Measurements from ENCODE around the gene PTPRCAP.
A peak's percentile ranks its signal among the peaks of the same experiment; 100 is the strongest.

PTPRCAP gene

DNA sequence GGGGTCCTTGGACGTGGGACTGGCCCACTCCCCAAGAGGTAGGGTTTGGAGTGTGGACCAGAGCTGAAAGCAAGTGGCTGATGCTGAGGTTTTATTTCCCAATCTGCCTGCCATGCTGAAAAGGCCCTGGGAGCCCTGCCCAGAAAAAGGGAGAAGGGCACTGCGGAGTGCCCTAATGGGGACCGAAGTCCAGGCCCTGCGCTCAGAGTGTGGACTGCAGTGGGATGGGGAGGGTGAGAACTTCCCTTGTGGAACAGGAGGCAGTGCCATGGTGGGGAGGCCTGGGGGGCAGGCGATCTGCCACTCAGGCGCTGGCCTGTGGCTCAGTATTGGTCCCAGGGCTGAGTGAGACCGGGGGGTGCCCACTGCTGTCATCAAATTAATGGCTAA, 10.7 kb upstream of the PTPRCAP start:
- TF ChIP-seq, protein P1, sequence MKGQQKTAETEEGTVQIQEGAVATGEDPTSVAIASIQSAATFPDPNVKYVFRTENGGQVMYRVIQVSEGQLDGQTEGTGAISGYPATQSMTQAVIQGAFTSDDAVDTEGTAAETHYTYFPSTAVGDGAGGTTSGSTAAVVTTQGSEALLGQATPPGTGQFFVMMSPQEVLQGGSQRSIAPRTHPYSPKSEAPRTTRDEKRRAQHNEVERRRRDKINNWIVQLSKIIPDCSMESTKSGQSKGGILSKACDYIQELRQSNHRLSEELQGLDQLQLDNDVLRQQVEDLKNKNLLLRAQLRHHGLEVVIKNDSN (IDR thresholded peaks at IDR 0.05) = no peak
- no peak for TF ChIP-seq ZBTB7A (IDR thresholded peaks at IDR 0.05; ENCODE audit: low read depth)
- no peak for TF ChIP-seq TAF1 (IDR thresholded peaks at IDR 0.05; ENCODE audit: low read depth)
- no peak for TF ChIP-seq TCF12 (IDR thresholded peaks at IDR 0.05; ENCODE audit: low read depth)
- TF ChIP-seq CREB1 (IDR thresholded peaks at IDR 0.05; ENCODE audit: low read depth) = no peak
- no peak for TF ChIP-seq TEAD4 (IDR thresholded peaks at IDR 0.05)

DNA sequence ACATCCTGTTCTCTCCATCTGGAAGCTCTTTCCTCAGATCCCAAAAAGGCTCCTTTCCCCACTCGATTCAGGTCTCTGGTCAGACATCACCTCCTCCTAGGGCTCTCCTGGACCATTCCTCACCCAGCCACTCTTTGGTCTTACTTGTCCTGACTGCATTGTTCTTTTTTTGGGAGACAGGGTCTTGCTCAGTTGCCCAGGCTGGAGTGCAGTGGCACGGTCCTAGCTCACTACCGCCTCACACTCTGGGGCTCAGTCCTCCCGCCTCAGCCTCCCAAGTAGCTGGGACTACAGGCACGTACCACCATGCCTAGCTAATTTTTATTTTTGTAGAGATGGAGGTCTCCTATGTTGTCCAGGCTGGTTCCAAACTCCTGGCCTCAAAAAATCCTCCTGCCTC, 8.0 kb upstream of the PTPRCAP start:
- TF ChIP-seq CREB1 (IDR thresholded peaks at IDR 0.05; ENCODE audit: low read depth) (no peak), EGR1 (IDR thresholded peaks at IDR 0.05) (no peak), TAF1 (IDR thresholded peaks at IDR 0.05; ENCODE audit: low read depth) (no peak), CEBPB (IDR thresholded peaks at IDR 0.05) (no peak), YY1 (IDR thresholded peaks at IDR 0.05; ENCODE audit: low read depth) (no peak), NFIC (IDR thresholded peaks at IDR 0.05) (no peak), TEAD4 (IDR thresholded peaks at IDR 0.05) (no peak), TCF12 (IDR thresholded peaks at IDR 0.05; ENCODE audit: low read depth) (no peak), RAD21 (IDR thresholded peaks at IDR 0.05; ENCODE audit: low read depth) (no peak)
- TF ChIP-seq, protein P2, sequence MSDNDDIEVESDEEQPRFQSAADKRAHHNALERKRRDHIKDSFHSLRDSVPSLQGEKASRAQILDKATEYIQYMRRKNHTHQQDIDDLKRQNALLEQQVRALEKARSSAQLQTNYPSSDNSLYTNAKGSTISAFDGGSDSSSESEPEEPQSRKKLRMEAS (IDR thresholded peaks at IDR 0.05) = no peak

DNA sequence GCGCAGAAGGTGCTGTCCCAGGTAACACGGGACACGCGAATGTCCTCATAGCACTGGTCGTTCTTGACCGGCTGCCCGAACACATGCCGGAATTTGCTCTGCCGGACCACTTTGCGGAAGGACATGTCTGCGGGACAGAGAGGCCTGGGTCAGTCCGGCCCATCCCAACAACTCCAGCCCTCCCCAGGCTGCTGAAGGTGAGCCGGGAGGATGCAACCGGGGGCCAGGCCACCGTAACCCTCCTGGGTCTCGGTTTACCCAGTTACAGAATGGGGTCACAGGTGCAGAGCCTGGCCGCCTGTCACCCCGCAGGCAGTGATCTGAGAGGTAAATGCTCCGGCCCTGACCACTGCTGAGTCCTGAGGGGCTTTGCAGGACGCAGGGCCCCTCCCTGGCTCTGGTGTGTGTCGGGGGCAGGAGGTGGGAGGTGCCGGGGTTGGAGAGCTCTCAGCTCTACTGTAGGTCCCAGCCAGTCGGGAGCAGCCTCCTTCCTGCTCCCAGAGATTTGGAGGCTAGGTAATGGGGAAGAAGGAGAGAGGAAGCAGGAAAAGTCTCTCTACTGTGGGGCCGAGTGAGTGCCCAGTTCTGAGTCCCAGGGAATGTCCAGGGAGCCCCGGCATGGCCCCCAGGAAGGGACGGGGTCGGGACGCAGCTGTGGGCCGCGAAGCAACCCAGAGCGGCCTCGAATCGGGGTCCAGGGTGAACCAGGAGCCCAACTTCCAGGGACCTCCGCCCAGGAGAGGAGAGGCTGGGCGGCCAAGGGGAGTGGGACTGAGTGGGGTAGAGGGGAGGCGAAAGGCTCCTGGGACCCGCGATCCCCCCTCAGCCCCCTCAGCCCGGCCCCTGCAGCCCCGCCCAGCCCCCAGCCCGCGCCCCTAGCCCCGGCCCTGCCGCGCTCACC, 5.3 kb upstream of the PTPRCAP start:
- TF ChIP-seq, protein P3, sequence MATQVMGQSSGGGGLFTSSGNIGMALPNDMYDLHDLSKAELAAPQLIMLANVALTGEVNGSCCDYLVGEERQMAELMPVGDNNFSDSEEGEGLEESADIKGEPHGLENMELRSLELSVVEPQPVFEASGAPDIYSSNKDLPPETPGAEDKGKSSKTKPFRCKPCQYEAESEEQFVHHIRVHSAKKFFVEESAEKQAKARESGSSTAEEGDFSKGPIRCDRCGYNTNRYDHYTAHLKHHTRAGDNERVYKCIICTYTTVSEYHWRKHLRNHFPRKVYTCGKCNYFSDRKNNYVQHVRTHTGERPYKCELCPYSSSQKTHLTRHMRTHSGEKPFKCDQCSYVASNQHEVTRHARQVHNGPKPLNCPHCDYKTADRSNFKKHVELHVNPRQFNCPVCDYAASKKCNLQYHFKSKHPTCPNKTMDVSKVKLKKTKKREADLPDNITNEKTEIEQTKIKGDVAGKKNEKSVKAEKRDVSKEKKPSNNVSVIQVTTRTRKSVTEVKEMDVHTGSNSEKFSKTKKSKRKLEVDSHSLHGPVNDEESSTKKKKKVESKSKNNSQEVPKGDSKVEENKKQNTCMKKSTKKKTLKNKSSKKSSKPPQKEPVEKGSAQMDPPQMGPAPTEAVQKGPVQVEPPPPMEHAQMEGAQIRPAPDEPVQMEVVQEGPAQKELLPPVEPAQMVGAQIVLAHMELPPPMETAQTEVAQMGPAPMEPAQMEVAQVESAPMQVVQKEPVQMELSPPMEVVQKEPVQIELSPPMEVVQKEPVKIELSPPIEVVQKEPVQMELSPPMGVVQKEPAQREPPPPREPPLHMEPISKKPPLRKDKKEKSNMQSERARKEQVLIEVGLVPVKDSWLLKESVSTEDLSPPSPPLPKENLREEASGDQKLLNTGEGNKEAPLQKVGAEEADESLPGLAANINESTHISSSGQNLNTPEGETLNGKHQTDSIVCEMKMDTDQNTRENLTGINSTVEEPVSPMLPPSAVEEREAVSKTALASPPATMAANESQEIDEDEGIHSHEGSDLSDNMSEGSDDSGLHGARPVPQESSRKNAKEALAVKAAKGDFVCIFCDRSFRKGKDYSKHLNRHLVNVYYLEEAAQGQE (IDR thresholded peaks at IDR 0.05; ENCODE audit: low read depth) = no peak
- peak; percentile 7; the same call in 1 of the 2 replicates for TF ChIP-seq TAF1 (IDR thresholded peaks at IDR 0.05; ENCODE audit: low read depth)

DNA sequence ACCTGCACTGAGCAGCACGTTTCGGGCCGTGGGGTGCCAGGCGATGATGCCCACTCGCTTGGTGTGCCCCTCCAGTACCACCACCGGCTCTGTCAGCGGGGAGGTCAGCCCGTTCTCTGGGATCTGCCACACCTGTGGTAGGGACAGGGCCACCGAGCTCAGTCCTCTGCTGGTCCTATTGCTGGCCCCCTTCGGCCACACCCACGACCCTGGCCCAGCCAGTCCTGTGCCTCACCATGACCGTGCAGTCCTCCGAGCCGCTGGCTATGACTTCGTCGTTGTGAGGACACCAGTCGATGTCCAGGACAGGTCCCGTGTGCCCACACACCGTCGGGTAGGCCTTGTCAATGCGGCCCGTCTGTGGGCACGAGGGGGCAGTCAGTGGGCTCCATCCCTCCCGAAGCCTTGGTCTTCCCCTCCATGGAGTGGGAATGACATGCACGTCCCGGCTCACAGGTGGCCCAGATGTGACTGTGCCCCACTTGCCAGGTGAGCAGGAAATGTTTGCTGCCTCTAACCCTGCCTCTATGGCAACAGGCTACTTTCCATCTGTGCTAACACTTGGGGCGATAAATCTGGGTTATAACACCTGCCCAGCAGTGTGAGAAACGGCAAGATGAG, 4.4 kb upstream of the PTPRCAP start:
- TF ChIP-seq ZBTB7A (IDR thresholded peaks at IDR 0.05; ENCODE audit: low read depth) = no peak
- no peak for TF ChIP-seq TCF12 (IDR thresholded peaks at IDR 0.05; ENCODE audit: low read depth)
- TF ChIP-seq YY1 (IDR thresholded peaks at IDR 0.05; ENCODE audit: low read depth) = no peak
- TF ChIP-seq, protein P3 (IDR thresholded peaks at IDR 0.05; ENCODE audit: low read depth) = no peak
- no peak for TF ChIP-seq CEBPB (IDR thresholded peaks at IDR 0.05)
- no peak for TF ChIP-seq TAF1 (IDR thresholded peaks at IDR 0.05; ENCODE audit: low read depth)
- TF ChIP-seq TEAD4 (IDR thresholded peaks at IDR 0.05) = no peak

DNA sequence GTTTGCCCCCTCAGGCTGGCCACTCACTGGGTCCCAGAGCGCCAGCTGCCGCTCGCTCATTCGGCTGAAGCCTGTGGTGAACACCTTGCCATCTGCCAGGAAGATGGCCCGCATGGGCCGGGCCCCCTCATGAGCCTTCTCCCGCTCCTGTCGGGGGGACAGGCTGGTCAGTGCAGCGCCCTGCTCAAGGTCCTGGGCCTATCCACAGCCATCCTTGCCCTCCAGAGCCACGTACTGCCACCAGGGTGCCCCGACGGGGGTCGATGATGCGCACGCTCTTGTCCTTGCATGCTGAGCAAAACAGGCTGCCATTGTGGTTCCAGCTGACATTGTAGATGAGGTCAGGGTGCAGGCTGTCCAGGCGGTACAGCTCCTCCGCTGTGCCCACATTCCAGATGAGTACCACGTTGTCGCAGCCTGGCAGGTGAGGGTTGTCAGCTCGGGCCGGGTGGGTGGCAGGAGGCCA, 3.6 kb upstream of the PTPRCAP start:
- TF ChIP-seq EP300 (IDR thresholded peaks at IDR 0.05; ENCODE audit: borderline replicate concordance) = no peak
- TF ChIP-seq FOXM1 (IDR thresholded peaks at IDR 0.05; ENCODE audit: borderline replicate concordance, low read depth) = no peak
- TF ChIP-seq CREB1 (IDR thresholded peaks at IDR 0.05; ENCODE audit: low read depth) = no peak
- TF ChIP-seq, protein P1 (IDR thresholded peaks at IDR 0.05) = no peak
- no peak for TF ChIP-seq YY1 (IDR thresholded peaks at IDR 0.05; ENCODE audit: low read depth)
- TF ChIP-seq TCF12 (IDR thresholded peaks at IDR 0.05; ENCODE audit: low read depth) = no peak
- TF ChIP-seq EGR1 (IDR thresholded peaks at IDR 0.05) = no peak
- TF ChIP-seq ZBTB7A (IDR thresholded peaks at IDR 0.05; ENCODE audit: low read depth) = no peak
- TF ChIP-seq, protein P2 (IDR thresholded peaks at IDR 0.05) = no peak
- no peak for TF ChIP-seq TEAD4 (IDR thresholded peaks at IDR 0.05)
- TF ChIP-seq, protein P3 (IDR thresholded peaks at IDR 0.05; ENCODE audit: low read depth) = no peak
- TF ChIP-seq NFIC (IDR thresholded peaks at IDR 0.05) = no peak
- no peak for TF ChIP-seq TAF1 (IDR thresholded peaks at IDR 0.05; ENCODE audit: low read depth)
- no peak for TF ChIP-seq CEBPB (IDR thresholded peaks at IDR 0.05)
- no peak for TF ChIP-seq RAD21 (IDR thresholded peaks at IDR 0.05; ENCODE audit: low read depth)
